Stimulated activated CD4-positive, alpha-beta T cell treated with anti-CD3 and anti-CD28 coated beads, Interleukin-12 subunit alpha, Interleukin-12 subunit beta, amount 100 ng/mL, for 4 hours (primary cell): ENCODE measurements around the gene MYL12A.
"Not testable (repeated sequence)": the region's sequence is repeated elsewhere in the genome, so short reads cannot be mapped to it uniquely, and the experiment has no call there.

Experiments used
- DNase-seq: peaks from one replicate; pipeline ENCODE4 v3.0.0-alpha.2; 2020

MYL12A gene

GRCh38 chr18:3256693-3257626 lies 9.4 kb downstream of the MYL12A start:
- DNase-seq = no peak

- DNase-seq = no peak
Observed at GRCh38 chr18:3257627-3258120, 10.1 kb downstream of the MYL12A start.

- no peak for DNase-seq
Observed at GRCh38 chr18:3260995-3261372, 13.4 kb downstream of the MYL12A start.

GRCh38 chr18:3261373-3262233 lies 14.0 kb downstream of the MYL12A start, which contains the start of gene MYL12B:
TSS of gene MYL12B (plus strand) at chr18:3262133. CDS start at chr18:3272899, 10,766 bp downstream.
- peak; percentile 68 for DNase-seq

GRCh38 chr18:3262234-3263131 lies 14.9 kb downstream of the MYL12A start:
- DNase-seq = peak; percentile 12

GRCh38 chr18:3263132-3263700 lies 15.6 kb downstream of the MYL12A start:
- no peak for DNase-seq

- DNase-seq = no peak
Observed at GRCh38 chr18:3264362-3264761, 16.8 kb downstream of the MYL12A start.

- DNase-seq = no peak
Observed at GRCh38 chr18:3265564-3266033, 18.0 kb downstream of the MYL12A start.

GRCh38 chr18:3266062-3266608 lies 18.5 kb downstream of the MYL12A start:
- no peak for DNase-seq

- DNase-seq = no peak
Observed at GRCh38 chr18:3268306-3268705, 20.7 kb downstream of the MYL12A start.

- no peak for DNase-seq
Observed at GRCh38 chr18:3269241-3269913, 21.8 kb downstream of the MYL12A start.

- no peak for DNase-seq
Observed at GRCh38 chr18:3269914-3270299, 22.3 kb downstream of the MYL12A start.

- DNase-seq = no peak
Observed at GRCh38 chr18:3273042-3273441, 25.4 kb downstream of the MYL12A start.

GRCh38 chr18:3277643-3278213 lies 30.1 kb downstream of the MYL12A start:
- not testable (repeated sequence) for DNase-seq

- no peak for DNase-seq
Observed at GRCh38 chr18:3279201-3280185, 31.9 kb downstream of the MYL12A start.

- no peak for DNase-seq
Observed at GRCh38 chr18:3281456-3282400, 34.1 kb downstream of the MYL12A start.

- no peak for DNase-seq
Observed at GRCh38 chr18:3283253-3283863, 35.8 kb downstream of the MYL12A start.

GRCh38 chr18:3283908-3284307 lies 36.3 kb downstream of the MYL12A start:
- DNase-seq = no peak
